GM23338 (cell line): Measurements from ENCODE around the gene CUX1. TPM values are rescaled to one million over a fixed set of nuclear protein-coding genes. Genes with fewer than 3 reads are reported as not detected.

Source experiments
- ATAC-seq: fragments of 200-7000 bp; cut with Tn5 transposase; 3 replicates; pipeline ENCODE4 v1.9.1; 2020
- DNase-seq: peaks from one replicate; pipeline ENCODE4 v3.0.0-alpha.2; 2015; ENCODE audit warnings: low spot score
- H2AFZ ChIP-seq: fragments of 200-600 bp; sonication (generic); 2 replicates; pipeline ENCODE4 v1.8.0; 2016; ENCODE audit warnings: antibody characterized with exemption, mild to moderate bottlenecking, moderate library complexity
- H3F3A ChIP-seq: fragments of 200-600 bp; sonication (generic); replicated peaks from 2 replicates; pipeline ENCODE4 v1.8.0; 2017; ENCODE audit warnings: antibody characterized with exemption, mixed run types, low read depth
- H3K27ac ChIP-seq: fragments of 200-600 bp; sonication (generic); 2 replicates; pipeline ENCODE4 v1.6.1; 2016; ENCODE audit warnings: low read depth
- H3K27me3 ChIP-seq: fragments of 200-600 bp; sonication (generic); 2 replicates; pipeline ENCODE4 v1.8.0; 2016; ENCODE audit warnings: mild to moderate bottlenecking, mixed run types, moderate library complexity; ENCODE audit not compliant: insufficient read depth
- H3K36me3 ChIP-seq: fragments of 200-600 bp; sonication (generic); 2 replicates; pipeline ENCODE4 v1.8.0; 2016; ENCODE audit warnings: mild to moderate bottlenecking; ENCODE audit not compliant: insufficient read depth
- H3K4me1 ChIP-seq: fragments of 200-600 bp; sonication (generic); 2 replicates; pipeline ENCODE4 v1.8.0; 2016; ENCODE audit warnings: mild to moderate bottlenecking, moderate library complexity; ENCODE audit not compliant: insufficient read depth
- H3K4me2 ChIP-seq: fragments of 200-600 bp; sonication (generic); 2 replicates; pipeline ENCODE4 v1.7.1; 2017; ENCODE audit warnings: mixed run types
- H3K4me3 ChIP-seq: fragments of 200-600 bp; sonication (generic); 2 replicates; pipeline ENCODE4 v1.6.1; 2016; ENCODE audit warnings: mixed run types
- H3K79me2 ChIP-seq: fragments of 200-600 bp; sonication (generic); replicated peaks from 2 replicates; pipeline ENCODE4 v1.8.0; 2017; ENCODE audit warnings: mild to moderate bottlenecking; ENCODE audit not compliant: insufficient read depth
- H3K9me2 ChIP-seq: fragments of 200-600 bp; sonication (generic); 2 replicates; pipeline ENCODE4 v1.8.0; 2017; ENCODE audit not compliant: insufficient read depth
- H4K20me1 ChIP-seq: fragments of 200-600 bp; sonication (generic); replicated peaks from 2 replicates; pipeline ENCODE4 v1.8.0; 2017; ENCODE audit warnings: mild to moderate bottlenecking; ENCODE audit not compliant: insufficient read depth
- H3K27ac Mint-ChIP-seq: 2 replicates; pipeline ENCODE4 v1.8.0; 2020; ENCODE audit warnings: inconsistent platforms, mild to moderate bottlenecking, moderate library complexity, mixed read lengths
- H3K27me3 Mint-ChIP-seq: 3 replicates; pipeline ENCODE4 v1.8.0; 2022; ENCODE audit warnings: low read depth, mild to moderate bottlenecking, moderate library complexity, mixed read lengths, inconsistent platforms; ENCODE audit not compliant: insufficient read depth, poor library complexity
- H3K36me3 Mint-ChIP-seq: 3 replicates; pipeline ENCODE4 v1.8.0; 2021; ENCODE audit warnings: low read depth, mild to moderate bottlenecking, inconsistent platforms, moderate library complexity, mixed read lengths
- H3K4me1 Mint-ChIP-seq: 3 replicates; pipeline ENCODE4 v1.8.0; 2020; ENCODE audit warnings: mild to moderate bottlenecking, inconsistent platforms, mixed read lengths
- H3K4me3 Mint-ChIP-seq: 3 replicates; pipeline ENCODE4 v1.8.0; 2021; ENCODE audit warnings: moderate library complexity, mild to moderate bottlenecking, inconsistent platforms, mixed read lengths
- H3K9me3 Mint-ChIP-seq: 3 replicates; pipeline ENCODE4 v1.8.0; 2020; ENCODE audit warnings: moderate library complexity, mild to moderate bottlenecking, inconsistent platforms, mixed read lengths
- CTCF ChIP-seq, 2 experiments: fragments of 200-600 bp in 1 of 2; sonication (generic) in 1 of 2; conservative IDR thresholded peaks; 2 replicates each; pipeline versions ENCODE4 v1.5.1 to v1.6.1; 2016 to 2017; ENCODE audit warnings: antibody characterized with exemption in 2 of 2, low read depth in 2 of 2, mild to moderate bottlenecking in 2 of 2, moderate library complexity in 1 of 2
- ETS1 ChIP-seq: IDR thresholded peaks from 2 replicates; pipeline ENCODE4 v1.6.1; 2016; ENCODE audit warnings: antibody characterized with exemption
- EZH2 ChIP-seq: fragments of 200-600 bp; sonication (generic); IDR thresholded peaks from one replicate; pipeline ENCODE4 v1.8.0; 2017; ENCODE audit warnings: antibody characterized with exemption, mild to moderate bottlenecking, low read depth; ENCODE audit not compliant: unreplicated experiment
- EZH2phosphoT487 ChIP-seq: fragments of 200-600 bp; sonication (generic); IDR thresholded peaks from one replicate; pipeline ENCODE4 v1.8.1; 2018; ENCODE audit warnings: antibody characterized with exemption; ENCODE audit not compliant: unreplicated experiment
- JUNB ChIP-seq: IDR thresholded peaks from one replicate; pipeline ENCODE4 v1.6.1; 2016; ENCODE audit warnings: antibody characterized with exemption; ENCODE audit not compliant: unreplicated experiment
- NANOG ChIP-seq: IDR thresholded peaks from 2 replicates; pipeline ENCODE4 v1.6.1; 2016; ENCODE audit warnings: antibody characterized with exemption, borderline replicate concordance
- ZNF114 ChIP-seq: fragments of 250-450 bp; sonication (Bioruptor Pico); IDR thresholded peaks from 2 replicates; pipeline ENCODE4 v1.5.0; 2020; ENCODE audit warnings: mild to moderate bottlenecking, moderate library complexity
- ZNF331 ChIP-seq: fragments of 250-450 bp; sonication (Bioruptor Pico); IDR thresholded peaks from 2 replicates; pipeline ENCODE4 v1.5.0; 2020; ENCODE audit warnings: low read depth, mild to moderate bottlenecking, moderate library complexity
- polyA plus RNA-seq: library from polyadenylated mRNA; unstranded; fragments of >200 nt; fragmentation: Nextera tagmentation; extraction: Ambion mirVana; gene quantifications from 2 replicates; pipeline ENCODE4 v1.2.1, GENCODE V29; 2016
- total RNA-seq: library from RNA; depleted of rRNA; stranded (reverse); fragments of >200 nt; shearing (Covaris generic); gene quantifications from 2 replicates; pipeline ENCODE4 v1.2.3, GENCODE V29; 2014
- TF ChIP-seq, protein P1 (sequence below): IDR thresholded peaks from one replicate; pipeline ENCODE4 v1.6.1; 2018; ENCODE audit warnings: antibody characterized with exemption; ENCODE audit not compliant: unreplicated experiment

The CUX1 gene
- total and polyA plus RNA-seq, 2 experiments from 2014 or later = 49.9 to 64.0 TPM

DNA sequence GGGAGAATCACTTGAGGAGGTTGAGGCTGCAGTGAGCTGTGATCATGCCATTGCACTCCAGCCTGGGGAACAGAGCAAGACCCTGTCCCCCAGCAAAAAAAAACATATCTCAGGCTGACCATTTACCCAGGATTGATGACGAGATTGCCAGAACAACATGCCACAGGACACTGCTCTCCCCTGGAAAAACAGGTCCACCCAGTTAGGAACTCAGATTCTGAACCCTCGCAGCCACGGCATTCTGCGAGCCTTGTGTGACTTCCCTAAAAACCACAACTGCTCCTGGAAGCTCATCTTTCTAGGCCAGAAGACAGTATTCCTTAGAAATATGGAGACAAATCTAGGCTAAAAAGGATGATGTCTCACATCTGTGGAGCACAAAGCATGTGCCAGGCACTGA, 427.2 kb downstream of the CUX1 start:
- Histone ChIP-seq H3K4me3 (no peak overlapping the region), H3K79me2 (no peaks in the 10 kb centered on the region), H3F3A (peaks cover 17% of the 10 kb centered on the region), H3K9me2 (no peaks in the 10 kb centered on the region), H3K4me1 (peaks cover 5% of the 10 kb centered on the region; the same call in 1 of the 2 replicates), H3K36me3 (0 out of 2 replicates have a peak, but pooled peaks cover 3% of the 10 kb centered on the region), H3K27me3 (no peaks in the 10 kb centered on the region), H3K4me2 (no peak overlapping the region), H4K20me1 (no peaks in the 10 kb centered on the region), H2AFZ (no peak overlapping the region), H3K27ac (no peak overlapping the region)
- peaks cover 5% of the 10 kb centered on the region for H3K27me3 Mint-ChIP-seq
- DNase-seq = no peak
- no peaks in the 10 kb centered on the region for H3K4me1 Mint-ChIP-seq
- ATAC-seq = no peak
- no peak for TF ChIP-seq ETS1
- no peak for TF ChIP-seq EZH2phosphoT487
- TF ChIP-seq NANOG = no peak
- TF ChIP-seq, protein P1, sequence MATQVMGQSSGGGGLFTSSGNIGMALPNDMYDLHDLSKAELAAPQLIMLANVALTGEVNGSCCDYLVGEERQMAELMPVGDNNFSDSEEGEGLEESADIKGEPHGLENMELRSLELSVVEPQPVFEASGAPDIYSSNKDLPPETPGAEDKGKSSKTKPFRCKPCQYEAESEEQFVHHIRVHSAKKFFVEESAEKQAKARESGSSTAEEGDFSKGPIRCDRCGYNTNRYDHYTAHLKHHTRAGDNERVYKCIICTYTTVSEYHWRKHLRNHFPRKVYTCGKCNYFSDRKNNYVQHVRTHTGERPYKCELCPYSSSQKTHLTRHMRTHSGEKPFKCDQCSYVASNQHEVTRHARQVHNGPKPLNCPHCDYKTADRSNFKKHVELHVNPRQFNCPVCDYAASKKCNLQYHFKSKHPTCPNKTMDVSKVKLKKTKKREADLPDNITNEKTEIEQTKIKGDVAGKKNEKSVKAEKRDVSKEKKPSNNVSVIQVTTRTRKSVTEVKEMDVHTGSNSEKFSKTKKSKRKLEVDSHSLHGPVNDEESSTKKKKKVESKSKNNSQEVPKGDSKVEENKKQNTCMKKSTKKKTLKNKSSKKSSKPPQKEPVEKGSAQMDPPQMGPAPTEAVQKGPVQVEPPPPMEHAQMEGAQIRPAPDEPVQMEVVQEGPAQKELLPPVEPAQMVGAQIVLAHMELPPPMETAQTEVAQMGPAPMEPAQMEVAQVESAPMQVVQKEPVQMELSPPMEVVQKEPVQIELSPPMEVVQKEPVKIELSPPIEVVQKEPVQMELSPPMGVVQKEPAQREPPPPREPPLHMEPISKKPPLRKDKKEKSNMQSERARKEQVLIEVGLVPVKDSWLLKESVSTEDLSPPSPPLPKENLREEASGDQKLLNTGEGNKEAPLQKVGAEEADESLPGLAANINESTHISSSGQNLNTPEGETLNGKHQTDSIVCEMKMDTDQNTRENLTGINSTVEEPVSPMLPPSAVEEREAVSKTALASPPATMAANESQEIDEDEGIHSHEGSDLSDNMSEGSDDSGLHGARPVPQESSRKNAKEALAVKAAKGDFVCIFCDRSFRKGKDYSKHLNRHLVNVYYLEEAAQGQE = no peak
- TF ChIP-seq JUNB = no peak
- TF ChIP-seq EZH2 = no peak
- TF ChIP-seq ZNF331 (CRISPR knock-in tag) = no peak
- no peak for TF ChIP-seq CTCF (conservative IDR thresholded peaks at IDR 0.05; ENCODE audit: low read depth in 2 of 2)
- peaks cover 6% of the 10 kb centered on the region; the same call in 1 of the 3 replicates for H3K36me3 Mint-ChIP-seq
- H3K4me3 Mint-ChIP-seq = no peak overlapping the region
- no peaks in the 10 kb centered on the region for H3K9me3 Mint-ChIP-seq
- H3K27ac Mint-ChIP-seq = no peak overlapping the region

DNA sequence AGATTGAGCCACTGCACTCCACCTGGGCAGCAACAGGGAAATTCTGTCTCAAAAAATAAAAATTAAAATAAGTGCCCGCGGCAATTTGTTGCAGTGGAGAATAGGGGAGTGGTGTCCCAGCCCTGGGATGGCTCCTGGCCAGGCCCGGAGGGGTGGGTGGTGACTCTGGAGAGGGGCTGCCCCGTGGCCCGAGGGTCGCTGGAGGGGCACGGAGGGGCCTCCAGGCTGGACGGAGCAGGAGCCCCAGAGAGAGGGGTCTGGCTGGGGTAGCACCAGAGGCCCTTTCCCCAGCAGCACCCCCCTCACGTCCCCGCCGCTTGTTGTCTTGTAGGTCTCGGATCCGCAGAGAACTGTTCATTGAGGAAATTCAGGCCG, 430.6 kb downstream of the CUX1 start:
- peaks cover 24% of the 10 kb centered on the region for H3F3A ChIP-seq

More for the DNA sequence above, 430.6 kb downstream of the CUX1 start:
- H3K79me2 ChIP-seq = no peaks in the 10 kb centered on the region
- TF ChIP-seq EZH2phosphoT487 = no peak
- no peak for TF ChIP-seq ZNF331 (CRISPR knock-in tag)
- no peak for TF ChIP-seq ZNF114 (CRISPR knock-in tag)
- TF ChIP-seq CTCF (conservative IDR thresholded peaks at IDR 0.05; ENCODE audit: low read depth in 2 of 2) = no peak
- H3K4me1 ChIP-seq = peaks cover 13% of the 10 kb centered on the region; the same call in 1 of the 2 replicates
- H3K4me2 ChIP-seq = peak overlapping the region; percentile 72
- H2AFZ ChIP-seq = no peak overlapping the region
- Mint-ChIP-seq H3K36me3 (peaks cover 11% of the 10 kb centered on the region), H3K4me1 (peaks cover 10% of the 10 kb centered on the region), H3K27ac (no peak overlapping the region), H3K27me3 (peaks cover 8% of the 10 kb centered on the region), H3K4me3 (no peak overlapping the region; the same call in 2 of the 3 replicates), H3K9me3 (no peaks in the 10 kb centered on the region)
- peak overlapping the region; percentile 76 for H3K27ac ChIP-seq
- H4K20me1 ChIP-seq = no peaks in the 10 kb centered on the region
- H3K9me2 ChIP-seq = no peaks in the 10 kb centered on the region
- no peak for DNase-seq
- peak; percentile 34; the same call in 2 of the 3 replicates for ATAC-seq
- peak overlapping the region; percentile 45; the same call in 1 of the 2 replicates for H3K4me3 ChIP-seq
- peaks cover 8% of the 10 kb centered on the region; the same call in 1 of the 2 replicates for H3K36me3 ChIP-seq
- no peaks in the 10 kb centered on the region for H3K27me3 ChIP-seq
